ENCODE results near the gene PHF21B.
"Not testable (repeated sequence)": the region's sequence is repeated elsewhere in the genome, so short reads cannot be mapped to it uniquely, and the experiment has no call there.

The PHF21B gene

GRCh38 chr22:44935724-44936123 is 74.1 kb downstream of the PHF21B start:
- DNase-seq (ENCODE audit: low read depth, low spot score): no peak

- no peak for DNase-seq (ENCODE audit: low read depth, low spot score)
Observed at GRCh38 chr22:44934454-44934735, 75.4 kb downstream of the PHF21B start.

GRCh38 chr22:44933666-44934453 is 75.9 kb downstream of the PHF21B start:
- no peak for DNase-seq (ENCODE audit: low read depth, low spot score)

GRCh38 chr22:44932493-44932892 is 77.3 kb downstream of the PHF21B start:
- no peak for DNase-seq (ENCODE audit: low read depth, low spot score)

GRCh38 chr22:44931766-44932165 is 78.0 kb downstream of the PHF21B start:
- DNase-seq (ENCODE audit: low read depth, low spot score): no peak

GRCh38 chr22:44931077-44931540 is 78.7 kb downstream of the PHF21B start:
- DNase-seq (ENCODE audit: low read depth, low spot score): no peak

GRCh38 chr22:44930711-44931035 is 79.1 kb downstream of the PHF21B start:
- DNase-seq (ENCODE audit: low read depth, low spot score): no peak

- DNase-seq (ENCODE audit: low read depth, low spot score): no peak
Observed at GRCh38 chr22:44930016-44930710, 79.6 kb downstream of the PHF21B start.

GRCh38 chr22:44929359-44930015 is 80.3 kb downstream of the PHF21B start:
- DNase-seq (ENCODE audit: low read depth, low spot score): no peak

GRCh38 chr22:44928711-44929358 is 81.0 kb downstream of the PHF21B start:
- DNase-seq (ENCODE audit: low read depth, low spot score): no peak

- DNase-seq (ENCODE audit: low read depth, low spot score): no peak
Observed at GRCh38 chr22:44928136-44928463, 81.7 kb downstream of the PHF21B start.

GRCh38 chr22:44927463-44928135 is 82.2 kb downstream of the PHF21B start:
- DNase-seq (ENCODE audit: low read depth, low spot score): no peak

GRCh38 chr22:44926491-44927415 is 83.1 kb downstream of the PHF21B start:
- DNase-seq (ENCODE audit: low read depth, low spot score): no peak

GRCh38 chr22:44926124-44926475 is 83.7 kb downstream of the PHF21B start:
- DNase-seq (ENCODE audit: low read depth, low spot score): no peak

- no peak for DNase-seq (ENCODE audit: low read depth, low spot score)
Observed at GRCh38 chr22:44925465-44926123, 84.2 kb downstream of the PHF21B start.

GRCh38 chr22:44924710-44925109 is 85.1 kb downstream of the PHF21B start:
- no peak for DNase-seq (ENCODE audit: low read depth, low spot score)

GRCh38 chr22:44924098-44924497 is 85.7 kb downstream of the PHF21B start:
- no peak for DNase-seq (ENCODE audit: low read depth, low spot score)

GRCh38 chr22:44921766-44922165 is 88.0 kb downstream of the PHF21B start:
- not testable (repeated sequence) for DNase-seq (ENCODE audit: low read depth, low spot score)

- no peak for DNase-seq (ENCODE audit: low read depth, low spot score)
Observed at GRCh38 chr22:44920183-44920582, 89.6 kb downstream of the PHF21B start.

- DNase-seq (ENCODE audit: low read depth, low spot score): no peak
Observed at GRCh38 chr22:44919691-44920090, 90.1 kb downstream of the PHF21B start.
